Amygdala (tissue), 56 donors: ENCODE data around the gene FAM180A.
"Not testable (repeated sequence)": the region's sequence is repeated elsewhere in the genome, so short reads cannot be mapped to it uniquely, and the experiment has no call there.

Experiments
- DNase-seq, 56 donors: peaks; one replicate each; lab custom pipeline; 2025; lab: John Stamatoyannopoulos, UW

Gene FAM180A

DNA sequence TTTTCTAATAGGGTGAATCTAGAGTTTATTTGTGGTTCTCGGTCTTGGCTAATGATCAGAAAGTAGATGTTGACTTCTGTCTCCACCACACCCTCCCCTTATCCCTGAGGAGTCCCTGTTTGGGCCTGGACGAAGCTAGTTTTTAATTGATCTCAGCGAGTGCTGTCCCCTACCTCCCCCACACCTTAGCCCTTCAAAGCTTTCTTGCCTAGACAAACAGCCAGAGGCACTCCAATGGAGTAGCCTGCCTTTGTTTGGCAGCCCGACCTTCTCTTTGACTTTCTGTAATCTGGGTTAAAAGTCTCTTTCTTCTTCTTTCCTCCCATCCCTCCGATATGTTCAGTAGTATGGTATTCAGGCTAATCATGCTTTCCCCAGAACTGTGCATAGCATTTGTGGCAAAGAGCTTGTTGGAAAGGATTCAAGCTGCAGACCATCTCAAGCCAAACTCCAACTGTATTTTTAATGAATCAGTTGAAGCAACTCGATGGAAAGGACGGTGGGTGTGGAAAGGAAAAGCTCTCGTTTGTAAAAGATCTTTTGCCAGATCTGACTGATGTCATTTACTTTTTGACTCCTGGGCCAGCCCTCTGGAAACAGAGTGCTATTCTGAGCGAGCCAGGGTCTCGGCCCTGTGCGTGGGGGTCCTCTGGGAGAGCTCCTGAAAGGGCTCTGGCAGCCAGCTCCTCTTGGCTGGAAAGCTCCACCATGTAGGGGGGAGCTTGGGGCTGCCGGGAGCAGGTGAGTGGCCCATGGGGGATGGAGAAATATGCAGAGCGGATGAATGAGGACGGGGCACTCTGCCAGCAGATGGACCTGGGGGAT, 4.5 kb downstream of the FAM180A start:
- DNase-seq: no peak

DNA sequence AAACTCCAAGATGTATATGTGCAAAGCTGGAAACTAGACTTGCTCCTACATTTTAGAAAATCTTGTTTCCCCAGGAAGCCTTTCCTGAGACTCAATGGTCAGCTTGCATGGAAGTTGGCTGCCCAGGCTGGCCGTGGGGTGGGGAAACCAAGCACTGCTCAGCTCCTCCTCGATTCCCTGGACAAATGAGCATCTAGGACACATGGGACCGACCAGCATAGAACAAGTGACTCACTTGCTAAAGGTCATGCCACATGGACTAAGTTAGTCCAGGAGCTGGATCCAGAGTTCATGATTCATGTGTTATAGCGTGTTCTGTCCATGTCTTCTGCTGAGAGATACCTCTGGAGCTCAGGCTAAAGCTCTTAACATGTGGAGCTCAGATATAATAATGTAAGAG, 6.2 kb downstream of the FAM180A start:
- DNase-seq: no peak

DNA sequence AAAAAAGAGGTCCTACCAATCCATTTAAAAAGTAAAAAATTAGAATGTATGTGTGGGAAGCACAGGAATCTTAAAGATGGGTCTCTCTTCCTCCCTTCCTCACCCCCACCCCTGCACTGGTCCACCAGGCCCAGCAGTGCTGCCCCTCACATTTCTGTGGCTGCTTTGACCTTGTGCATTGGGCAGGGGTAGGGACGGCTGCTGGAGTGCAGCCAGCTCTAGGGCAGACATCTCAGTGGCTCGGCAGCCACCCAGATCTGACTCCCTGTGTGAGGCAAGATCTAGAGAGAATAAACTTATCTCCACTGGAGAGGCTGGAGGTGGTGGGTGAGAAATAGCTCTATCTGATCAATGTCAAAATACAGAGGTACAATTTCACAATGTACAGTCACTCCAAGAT, 6.7 kb downstream of the FAM180A start:
- DNase-seq: no peak

DNA sequence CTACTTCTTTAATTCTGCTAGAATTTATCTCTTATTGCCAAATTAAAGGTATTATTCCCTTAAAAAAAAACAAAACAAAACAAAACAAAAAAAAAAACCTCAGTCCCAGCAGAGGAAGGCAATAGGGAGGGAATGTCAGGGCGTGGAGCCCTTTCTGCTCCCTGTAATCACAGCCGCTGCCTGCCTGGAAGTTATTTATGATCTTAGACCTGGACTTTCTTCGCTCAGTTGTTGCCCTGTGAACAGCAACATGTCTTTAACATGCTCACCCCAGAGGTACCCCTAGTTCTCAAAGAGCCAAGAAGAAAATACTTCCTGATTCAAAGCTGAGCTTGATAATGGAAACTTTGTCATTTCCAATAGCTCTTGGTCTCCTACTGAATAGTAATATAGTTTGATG, 7.7 kb downstream of the FAM180A start:
- DNase-seq: no peak

DNA sequence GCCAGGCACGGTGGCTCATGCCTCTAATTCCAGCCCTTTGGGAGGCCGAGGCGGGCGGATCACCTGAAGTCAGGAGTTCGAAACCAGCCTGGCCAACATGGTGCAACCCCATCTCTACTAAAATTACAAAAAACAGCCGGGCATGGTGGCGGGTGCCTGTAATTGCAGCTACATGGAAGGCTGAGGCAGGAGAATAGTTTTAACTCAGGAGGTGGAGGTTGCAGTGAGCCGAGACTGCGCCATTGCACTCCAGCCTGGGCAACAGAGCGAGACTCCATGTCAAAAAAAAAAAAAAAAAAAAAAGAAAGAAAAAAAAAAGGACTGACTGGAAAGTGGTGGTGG, 11.3 kb downstream of the FAM180A start:
- not testable (repeated sequence) for DNase-seq

DNA sequence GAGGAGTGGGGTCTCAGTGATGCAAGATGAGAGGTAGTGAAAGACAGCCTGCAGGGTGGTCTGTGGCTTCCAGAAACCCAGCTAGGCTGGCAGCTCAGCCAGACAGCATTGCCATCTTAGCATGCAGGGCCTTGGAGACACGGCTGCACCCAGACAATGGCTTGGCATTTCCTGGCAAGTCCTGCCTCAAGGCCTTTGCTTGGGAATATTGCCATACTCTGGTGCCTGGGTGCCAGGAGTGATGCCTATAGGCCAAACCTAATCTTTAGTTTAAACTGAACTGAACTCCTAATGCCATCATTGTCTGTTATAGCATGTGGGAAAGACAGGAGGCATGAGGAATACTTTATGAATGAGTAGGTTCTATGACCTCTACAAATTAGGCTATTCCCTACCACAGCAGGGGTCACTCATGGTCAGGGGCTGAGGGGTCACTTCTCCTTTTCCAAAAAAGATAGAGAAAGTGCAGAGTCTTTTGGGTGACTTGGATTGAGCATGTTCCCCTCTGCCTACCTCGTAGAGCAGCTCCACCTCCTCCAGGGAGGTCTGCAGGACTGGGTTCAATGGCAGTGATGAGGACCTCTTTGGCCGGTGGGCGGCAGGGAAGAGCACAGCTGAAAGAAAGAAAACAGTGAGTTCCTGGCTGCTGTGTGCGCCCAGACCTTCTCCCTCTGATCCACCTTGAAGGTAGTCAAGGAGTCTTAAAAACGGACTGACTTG, 11.9 kb downstream of the FAM180A start:
- DNase-seq: no peak

DNA sequence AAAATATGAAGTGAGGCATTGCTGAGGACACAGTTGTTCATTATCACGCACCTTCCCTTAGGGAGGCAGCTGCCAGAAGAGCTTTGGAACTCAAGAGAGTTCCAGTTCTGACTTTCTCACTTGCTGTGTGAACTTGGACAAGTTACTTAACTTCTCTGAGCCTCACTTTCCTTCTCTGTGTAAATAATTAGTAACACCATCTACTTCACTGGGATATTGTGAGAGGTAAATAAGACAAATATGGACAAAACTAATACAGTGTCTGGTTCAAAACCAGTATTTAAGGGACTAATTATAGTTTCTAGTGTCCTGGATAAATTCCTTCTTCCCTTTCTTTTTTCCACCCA, 14.3 kb downstream of the FAM180A start:
- DNase-seq: no peak

DNA sequence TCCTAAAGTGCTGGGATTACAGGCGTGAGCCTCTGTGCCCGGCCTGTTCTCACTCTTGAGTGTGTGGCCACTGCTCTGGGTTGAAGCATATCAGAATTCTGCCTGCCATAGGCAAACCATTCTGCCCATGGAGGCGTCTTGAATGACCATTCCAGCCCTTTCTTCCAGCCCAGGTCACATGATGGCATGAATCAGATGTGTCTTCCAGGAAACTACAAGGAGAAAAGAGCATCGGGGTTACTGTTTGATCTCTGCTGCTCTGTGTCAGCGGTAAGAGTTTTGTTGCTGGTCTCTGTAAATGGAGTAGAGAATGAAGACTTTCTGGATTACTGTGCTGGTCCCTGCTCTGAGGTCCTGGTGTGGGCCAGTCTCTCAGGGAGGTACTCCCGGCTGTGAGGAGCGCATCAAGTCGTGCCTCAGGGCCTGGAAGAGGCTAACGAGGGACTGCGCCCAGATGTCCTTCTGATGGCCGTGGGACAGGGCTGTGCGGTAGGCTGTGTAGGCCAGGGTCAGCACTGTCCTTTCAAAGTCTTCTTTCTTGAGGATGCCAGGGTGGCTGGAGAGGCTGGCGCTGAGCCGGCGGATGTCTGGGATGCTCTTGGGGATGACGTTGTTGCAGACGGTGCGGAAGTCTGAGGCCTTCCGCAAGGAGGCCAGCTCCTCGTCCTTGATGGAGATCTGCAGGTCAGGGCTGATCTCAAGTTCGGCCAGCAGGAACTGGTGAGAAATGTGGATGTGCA, 14.8 kb downstream of the FAM180A start:
- no peak for DNase-seq

DNA sequence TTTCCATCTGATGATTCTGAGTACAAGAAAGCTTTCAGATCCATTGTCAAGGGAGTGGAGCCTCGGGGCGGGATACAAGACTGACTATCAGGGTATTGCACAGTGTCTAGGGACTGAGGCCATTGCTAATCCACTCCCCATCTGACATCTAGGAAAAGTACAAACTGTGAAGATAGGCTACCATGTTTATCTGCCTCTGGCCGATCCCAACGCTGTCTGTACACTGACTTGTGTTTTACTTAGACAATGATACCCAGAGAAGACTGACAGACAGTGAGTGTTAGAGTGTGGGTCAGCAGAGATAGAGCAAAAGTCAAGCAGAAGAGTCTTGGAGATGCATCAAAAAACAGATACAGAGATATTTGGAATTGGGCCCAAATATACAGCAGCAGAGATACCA, 17.5 kb downstream of the FAM180A start:
- DNase-seq: no peak

DNA sequence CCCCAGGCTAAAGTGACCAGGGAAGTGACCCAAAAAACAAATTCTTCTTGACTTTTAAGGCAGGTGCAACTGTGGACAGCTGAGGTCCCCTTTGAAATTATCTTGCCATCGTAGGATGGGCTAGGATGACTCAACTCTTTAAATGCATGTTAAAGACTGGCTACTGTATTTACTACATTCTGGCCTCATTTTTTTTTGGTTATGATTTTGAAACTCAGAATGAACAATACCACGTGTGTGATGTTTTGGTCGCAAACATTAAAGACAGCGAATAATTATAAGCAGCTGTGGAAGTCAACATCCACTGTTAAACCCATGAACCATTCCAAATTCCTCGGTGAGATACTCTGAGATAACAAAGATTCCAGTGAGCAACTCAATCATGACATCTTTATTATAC, 19.4 kb downstream of the FAM180A start:
- DNase-seq: no peak

DNA sequence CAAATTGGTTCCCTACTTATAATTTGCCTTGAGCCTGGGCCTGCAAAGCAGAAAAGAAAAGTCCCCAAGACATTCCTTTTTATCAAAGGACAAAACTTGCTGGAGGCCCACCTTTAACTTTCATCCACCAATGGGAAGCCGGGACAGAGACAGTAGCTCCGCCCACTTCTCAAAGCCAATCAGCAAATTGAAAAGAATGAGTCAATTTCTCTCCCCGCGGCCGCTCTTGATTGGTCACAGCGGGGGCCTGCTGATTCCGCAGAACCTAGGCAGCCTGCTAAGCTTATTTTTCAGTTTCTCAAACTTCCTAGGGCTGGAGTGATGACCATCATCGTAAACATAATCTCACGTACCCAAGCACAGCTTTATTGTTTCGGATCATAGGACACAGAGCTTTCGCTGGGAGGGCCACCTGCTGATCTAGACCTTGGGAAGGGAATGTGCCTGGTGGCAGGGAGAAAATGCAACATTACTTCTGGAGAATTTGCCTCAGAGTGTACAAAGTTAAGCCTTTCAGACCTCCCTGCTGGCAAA, 20.4 kb downstream of the FAM180A start, which contains the start of gene SLC13A4:
TSS of gene SLC13A4 (minus strand) at position 51 of the 534 bp plus-strand sequence. CDS start 690 bp downstream, outside the sequence.
- DNase-seq: no peak

DNA sequence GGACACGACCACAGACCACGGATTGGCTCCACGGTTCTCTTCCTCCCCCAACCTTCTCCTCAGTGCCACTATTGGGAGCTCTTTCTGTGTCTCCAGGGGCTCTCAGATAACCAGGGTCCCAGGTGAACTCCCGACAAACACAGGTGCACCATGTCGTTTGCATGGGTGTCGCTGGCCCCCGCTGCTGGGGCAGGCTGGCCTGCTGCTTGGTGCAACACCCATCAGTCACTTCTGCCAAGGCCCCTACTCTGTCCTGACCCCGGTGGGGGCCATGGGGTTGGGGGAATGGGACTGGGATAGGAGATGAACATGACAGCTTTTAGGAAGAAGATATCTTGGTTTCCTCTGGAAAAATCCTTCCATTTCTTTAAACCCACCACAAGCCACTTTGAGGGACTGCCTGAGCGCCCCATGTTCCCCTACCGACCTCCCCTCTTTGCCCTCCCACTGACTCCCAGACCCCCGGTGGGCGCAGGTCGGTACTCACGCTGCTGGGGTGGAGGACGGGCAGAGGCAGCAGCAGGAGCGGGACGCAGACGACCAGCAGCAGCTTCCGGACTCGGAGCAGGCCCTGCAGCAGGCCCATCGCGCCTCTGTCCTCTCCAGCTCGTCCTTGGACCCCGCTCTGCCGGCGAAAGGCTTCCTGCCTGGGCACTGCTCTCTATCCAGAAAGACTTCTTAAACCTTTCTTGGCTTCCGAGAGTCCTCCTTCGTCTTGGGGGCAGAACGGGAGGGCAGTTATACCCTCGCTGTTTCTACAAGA, 21.5 kb downstream of the FAM180A start:
- DNase-seq: no peak

DNA sequence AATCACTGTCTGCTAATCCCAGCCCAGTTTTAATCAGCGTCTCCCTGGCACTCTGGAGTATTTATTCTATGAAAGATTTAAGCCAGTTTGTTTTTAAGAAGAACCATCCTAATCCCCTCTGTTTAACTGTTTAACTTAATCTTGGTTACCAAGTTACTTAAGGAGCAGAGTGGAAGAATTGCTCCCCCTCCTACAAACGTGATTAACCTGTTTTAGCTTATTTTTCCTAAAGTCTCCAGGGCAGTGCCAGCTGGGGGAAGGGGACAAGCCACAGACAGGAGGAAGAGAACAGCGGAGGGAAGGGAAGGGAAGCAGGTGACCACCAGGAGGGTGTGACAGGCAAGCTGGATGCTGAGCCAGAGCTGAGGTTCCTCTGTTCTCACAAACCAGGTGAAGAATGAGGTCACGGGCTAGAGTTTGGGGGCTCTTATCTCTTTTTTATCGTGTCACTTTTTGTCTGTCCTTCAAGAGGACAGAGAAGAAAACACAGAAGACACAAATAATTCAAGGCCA, 22.3 kb downstream of the FAM180A start:
- DNase-seq: no peak

DNA sequence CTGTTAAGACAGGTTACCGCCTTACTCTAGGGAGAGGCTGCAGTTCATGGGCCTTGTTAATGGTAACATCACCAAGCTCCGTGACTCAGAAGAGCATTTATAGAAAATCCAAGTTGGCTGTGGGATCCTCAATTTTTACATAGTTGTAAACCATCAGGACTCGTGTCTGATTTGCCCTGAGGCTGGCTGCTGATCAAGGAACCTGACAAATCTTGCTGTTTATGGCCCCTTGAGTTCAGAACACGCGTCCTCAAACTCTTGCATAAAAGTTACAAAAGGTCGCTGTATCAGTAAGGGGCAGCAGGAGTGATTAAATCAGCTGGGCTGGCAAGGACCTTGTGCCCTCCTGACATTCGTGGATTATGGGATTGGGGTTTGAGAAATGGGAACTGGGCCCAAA, 25.2 kb downstream of the FAM180A start:
- no peak for DNase-seq

DNA sequence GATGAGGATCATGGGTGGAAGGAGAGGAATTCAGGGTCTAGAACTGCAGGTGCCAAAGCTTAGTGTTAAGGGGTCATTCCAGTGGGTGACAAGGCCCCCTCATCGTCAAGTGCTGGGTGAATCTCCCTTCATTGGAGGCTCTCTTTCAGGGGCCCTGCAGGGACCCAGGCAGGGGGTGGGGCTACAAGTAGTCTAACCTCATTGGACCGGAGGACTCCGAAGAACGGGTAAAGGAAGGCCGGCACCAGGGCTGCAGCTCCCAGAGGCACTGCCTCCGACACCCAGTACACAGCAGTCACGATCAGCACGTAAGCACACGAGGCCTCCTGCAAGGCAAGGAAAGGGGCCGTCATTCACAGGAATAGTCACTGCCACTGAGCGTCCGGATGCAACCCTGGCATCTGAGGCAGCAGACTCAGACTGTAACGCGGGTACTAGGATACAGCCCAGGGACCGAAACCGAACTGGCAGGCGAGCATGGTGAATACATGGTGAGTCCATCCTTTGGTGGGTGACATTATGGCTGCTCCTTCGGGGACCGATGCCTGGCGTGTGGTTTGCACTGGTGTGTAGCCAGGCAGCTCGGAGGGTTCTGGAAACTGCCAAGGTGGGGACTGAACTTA, 27.3 kb downstream of the FAM180A start:
- DNase-seq: no peak

DNA sequence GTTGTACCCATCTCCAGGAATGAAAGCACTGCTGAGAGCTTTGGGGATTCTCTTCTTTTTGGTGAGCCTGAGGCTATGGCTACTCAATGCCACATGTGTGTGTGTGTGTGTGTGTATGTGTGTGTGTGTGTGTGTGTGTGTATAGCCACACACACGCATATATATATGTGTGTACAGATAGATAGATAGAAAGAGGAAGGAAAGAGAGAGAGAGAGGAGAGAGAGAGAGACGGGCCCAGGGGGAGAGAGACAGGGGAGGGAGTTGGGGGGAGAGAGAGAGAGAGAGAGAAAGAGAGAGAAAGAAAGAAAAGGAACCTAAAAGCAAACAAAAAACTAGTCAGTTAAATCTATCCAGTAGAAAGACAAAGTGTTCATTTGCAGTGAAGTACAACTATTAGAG, 28.9 kb downstream of the FAM180A start:
- no peak for DNase-seq

DNA sequence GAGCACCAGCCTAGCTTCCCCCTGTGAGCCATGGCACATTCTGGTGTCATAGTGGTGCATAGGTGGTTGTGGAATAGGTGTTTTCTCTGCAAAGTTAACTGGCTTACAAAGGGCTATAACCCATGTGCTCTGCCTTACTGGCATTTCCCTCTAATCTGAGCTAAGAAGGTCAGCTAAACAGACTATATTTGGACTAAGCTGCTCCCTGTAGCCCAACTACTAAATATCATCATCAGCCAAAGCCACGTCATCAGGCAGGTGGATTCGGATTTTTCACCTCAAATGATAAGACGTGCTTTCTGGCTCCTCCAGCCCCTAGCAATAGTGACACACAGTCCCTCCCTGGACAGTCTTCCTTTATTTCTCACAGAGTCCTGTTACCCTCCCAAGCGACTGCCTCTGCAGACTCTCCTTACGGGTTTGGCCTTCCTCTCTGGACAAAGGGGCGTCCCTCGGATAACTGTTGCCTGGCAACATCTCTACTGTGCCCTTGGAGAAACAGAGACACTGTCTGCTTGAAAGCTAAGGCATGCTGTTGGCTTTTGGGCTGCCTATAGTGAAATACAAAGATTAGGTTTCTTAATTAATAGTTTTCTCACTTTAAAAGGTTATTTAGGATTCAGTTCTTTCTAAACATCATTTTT, 29.7 kb downstream of the FAM180A start:
- no peak for DNase-seq

DNA sequence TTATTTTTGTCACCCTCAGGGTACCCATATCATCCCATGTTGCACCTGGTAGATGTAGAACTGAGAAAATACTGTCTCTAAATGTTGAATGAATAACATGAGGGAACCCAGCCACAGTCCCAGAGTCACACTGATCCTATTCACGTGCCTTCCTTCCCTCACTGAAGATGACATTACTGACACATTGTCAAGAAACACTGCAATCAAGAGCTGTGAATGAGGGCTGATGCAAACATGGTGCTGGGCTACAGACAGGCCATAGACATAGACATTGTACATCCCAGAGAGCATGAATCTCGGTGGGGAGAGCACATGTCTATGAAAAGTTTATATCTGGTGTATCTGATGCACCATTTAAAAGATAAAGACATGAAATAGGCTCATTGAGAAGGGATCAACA, 30.4 kb downstream of the FAM180A start:
- DNase-seq: no peak

DNA sequence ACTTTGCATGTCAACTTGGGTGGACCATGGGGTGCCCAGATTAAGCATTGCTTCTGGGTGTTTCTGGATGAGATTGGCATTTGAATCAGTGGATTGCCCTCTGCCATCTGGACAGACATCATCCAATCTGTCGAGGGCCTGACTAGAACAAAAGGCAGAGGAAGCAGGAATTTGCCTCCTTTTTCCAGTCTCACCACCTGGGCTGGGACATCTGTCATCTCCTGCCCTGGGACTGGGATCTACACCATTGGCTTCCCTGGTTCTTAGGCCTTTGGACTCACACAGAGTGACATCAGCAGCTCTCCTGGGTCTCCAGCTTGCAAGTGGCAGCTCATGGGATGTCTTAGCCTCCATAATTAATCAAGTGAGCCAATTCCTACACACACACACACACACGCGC, 30.9 kb downstream of the FAM180A start:
- DNase-seq: no peak
